ENCODE data around the gene CCDC148. TPM values are rescaled to one million over a fixed set of nuclear protein-coding genes. Genes with fewer than 3 reads are reported as not detected.
"Not testable (repeated sequence)": the region's sequence is repeated elsewhere in the genome, so short reads cannot be mapped to it uniquely, and the experiment has no call there.

Gene CCDC148
- total and polyA plus RNA-seq, 2 experiments from 2014 or later: 0.64 to 0.86 TPM

DNA sequence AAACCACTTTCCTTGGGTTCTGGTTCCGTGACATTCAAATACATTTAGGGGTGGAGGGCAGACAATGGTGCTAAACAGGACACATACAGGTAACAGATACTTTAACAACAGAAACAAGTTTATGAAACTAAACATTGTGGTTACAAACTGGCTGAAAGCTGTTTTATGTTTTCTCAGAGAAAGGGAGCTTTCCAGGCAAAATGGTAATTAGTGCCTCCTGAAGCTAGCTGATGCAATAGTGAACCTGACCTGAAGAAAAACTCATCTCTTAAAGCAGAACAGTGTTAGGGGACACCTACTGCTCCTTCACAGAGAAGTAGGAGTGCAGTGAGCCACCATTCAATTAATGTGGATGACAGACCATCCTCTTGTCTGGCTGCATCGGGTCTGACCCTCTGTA, 138.9 kb downstream of the CCDC148 start:
- no peak overlapping the region for H3K4me2 ChIP-seq (ENCODE audit: unreplicated experiment)
- 67 to 71% methylated on average over 2 of the region's 2 CpGs for WGBS, 2 experiments (ENCODE audit: low coverage in 1 of 2, low lambda C conversion rate in 2 of 2, missing lambda C conversion rate in 2 of 2)
- H3K4me1 ChIP-seq (ENCODE audit: insufficient read depth): no peaks in the 10 kb centered on the region
- no peaks in the 10 kb centered on the region for H3K27me3 ChIP-seq (replicated peaks; ENCODE audit: insufficient read depth)
- H3K79me2 ChIP-seq (ENCODE audit: insufficient read depth): no peaks in the 10 kb centered on the region
- H4K20me1 ChIP-seq (ENCODE audit: insufficient read depth): no peaks in the 10 kb centered on the region
- TF ChIP-seq EZH2phosphoT487 (IDR thresholded peaks at IDR 0.05; ENCODE audit: insufficient read depth, low read depth) (no peak), EZH2 (IDR thresholded peaks at IDR 0.05; ENCODE audit: insufficient read depth, poor library complexity, severe bottlenecking) (no peak)
- no peak overlapping the region for H3K27ac ChIP-seq
- no peaks in the 10 kb centered on the region for H3F3A ChIP-seq (ENCODE audit: insufficient read depth)
- H3K9ac ChIP-seq: no peak overlapping the region
- no peaks in the 10 kb centered on the region for H3K9me2 ChIP-seq (ENCODE audit: insufficient read depth)
- no peaks in the 10 kb centered on the region for H3K9me3 ChIP-seq (ENCODE audit: low read depth)
- in situ Hi-C loops (cut with MboI): no loop called here
- H3K36me3 ChIP-seq (ENCODE audit: low read depth): no peaks in the 10 kb centered on the region
- H2AFZ ChIP-seq: no peak overlapping the region
- H3K4me3 ChIP-seq: no peak overlapping the region
- DNase-seq: no peak

DNA sequence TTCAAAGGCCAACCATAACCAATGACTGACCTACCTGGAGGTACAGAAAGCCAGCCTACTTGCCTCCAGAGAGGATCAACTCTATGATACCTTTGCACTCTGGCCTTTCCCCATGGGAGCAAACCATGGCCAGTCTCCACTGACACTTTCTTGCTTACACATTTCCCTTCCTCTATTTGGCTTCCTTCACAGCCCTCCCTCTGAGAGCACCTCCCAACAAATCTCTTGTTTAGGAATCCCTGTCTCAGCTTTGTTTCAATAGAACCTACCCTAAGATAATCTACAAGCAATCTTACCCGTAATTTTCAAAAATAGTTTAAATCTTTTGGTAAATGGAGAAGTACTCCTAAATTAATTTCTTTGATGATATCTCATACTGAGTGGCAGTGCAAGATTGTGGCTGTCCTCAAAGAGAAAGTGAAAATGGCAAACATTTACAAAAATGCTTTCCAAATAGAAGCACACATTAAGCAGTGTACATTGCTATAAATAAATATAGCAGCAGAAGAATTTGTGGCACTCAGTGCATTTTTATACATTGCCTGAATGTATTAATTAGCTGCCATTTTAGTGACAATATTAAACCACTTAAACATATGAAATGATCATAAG, 140.6 kb downstream of the CCDC148 start:
- 31 to 41% methylated on average over 1 of the region's 1 CpG for WGBS, 2 experiments (ENCODE audit: low coverage in 1 of 2, low lambda C conversion rate in 2 of 2, missing lambda C conversion rate in 2 of 2)
- no peak overlapping the region for H3K4me3 ChIP-seq
- no peak for TF ChIP-seq EZH2 (IDR thresholded peaks at IDR 0.05; ENCODE audit: insufficient read depth, poor library complexity, severe bottlenecking)
- no peak for TF ChIP-seq EZH2phosphoT487 (IDR thresholded peaks at IDR 0.05; ENCODE audit: insufficient read depth, low read depth)
- no peaks in the 10 kb centered on the region for H3K27me3 ChIP-seq (replicated peaks; ENCODE audit: insufficient read depth)
- H3K9ac ChIP-seq: no peak overlapping the region
- no peaks in the 10 kb centered on the region for H4K20me1 ChIP-seq (ENCODE audit: insufficient read depth)
- H3K27ac ChIP-seq: no peak overlapping the region
- no peak overlapping the region for H3K4me2 ChIP-seq (ENCODE audit: unreplicated experiment)
- in situ Hi-C loops (cut with MboI): no loop called here
- no peaks in the 10 kb centered on the region for H3K9me3 ChIP-seq (ENCODE audit: low read depth)
- H3K79me2 ChIP-seq (ENCODE audit: insufficient read depth): no peaks in the 10 kb centered on the region
- no peak for DNase-seq
- H3K36me3 ChIP-seq (ENCODE audit: low read depth): no peaks in the 10 kb centered on the region
- H3F3A ChIP-seq (ENCODE audit: insufficient read depth): no peaks in the 10 kb centered on the region
- no peaks in the 10 kb centered on the region for H3K9me2 ChIP-seq (ENCODE audit: insufficient read depth)
- H3K4me1 ChIP-seq (ENCODE audit: insufficient read depth): no peaks in the 10 kb centered on the region
- no peak overlapping the region for H2AFZ ChIP-seq

DNA sequence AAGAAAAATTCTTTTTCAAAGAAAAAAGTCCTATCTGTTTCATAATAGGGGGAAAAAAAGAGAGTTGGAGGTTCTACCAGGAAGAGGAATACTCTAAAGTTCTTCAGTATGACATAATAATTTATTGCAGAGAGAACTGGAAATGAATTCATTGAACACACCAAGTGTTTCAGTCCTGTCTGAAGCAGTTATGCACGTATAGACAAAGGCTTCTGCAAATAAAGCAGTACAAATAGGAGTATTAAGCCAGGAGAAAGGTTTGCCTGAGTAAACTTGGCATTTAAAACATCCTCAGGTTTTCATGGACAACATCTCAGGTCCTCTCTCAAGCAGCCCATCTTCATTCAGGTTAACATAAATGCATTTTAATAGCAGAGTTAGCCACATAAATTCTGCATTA, 141.6 kb downstream of the CCDC148 start:
- DNase-seq: no peak
- in situ Hi-C loops (cut with MboI): no loop called here
- H2AFZ ChIP-seq: no peak overlapping the region
- H3F3A ChIP-seq (ENCODE audit: insufficient read depth): no peaks in the 10 kb centered on the region
- no peak for TF ChIP-seq EZH2phosphoT487 (IDR thresholded peaks at IDR 0.05; ENCODE audit: insufficient read depth, low read depth)
- no peak for TF ChIP-seq EZH2 (IDR thresholded peaks at IDR 0.05; ENCODE audit: insufficient read depth, poor library complexity, severe bottlenecking)
- H3K4me1 ChIP-seq (ENCODE audit: insufficient read depth): no peaks in the 10 kb centered on the region
- no peak overlapping the region for H3K4me2 ChIP-seq (ENCODE audit: unreplicated experiment)
- 14 to 18% methylated on average over 1 of the region's 1 CpG for WGBS, 2 experiments (ENCODE audit: low coverage in 1 of 2, low lambda C conversion rate in 2 of 2, missing lambda C conversion rate in 2 of 2)
- no peak overlapping the region for H3K9ac ChIP-seq
- no peaks in the 10 kb centered on the region for H3K79me2 ChIP-seq (ENCODE audit: insufficient read depth)
- no peak overlapping the region for H3K27ac ChIP-seq
- no peaks in the 10 kb centered on the region for H3K9me3 ChIP-seq (ENCODE audit: low read depth)
- H3K9me2 ChIP-seq (ENCODE audit: insufficient read depth): no peaks in the 10 kb centered on the region
- no peaks in the 10 kb centered on the region for H3K36me3 ChIP-seq (ENCODE audit: low read depth)
- H3K27me3 ChIP-seq (replicated peaks; ENCODE audit: insufficient read depth): no peaks in the 10 kb centered on the region
- no peak overlapping the region for H3K4me3 ChIP-seq
- H4K20me1 ChIP-seq (ENCODE audit: insufficient read depth): no peaks in the 10 kb centered on the region

DNA sequence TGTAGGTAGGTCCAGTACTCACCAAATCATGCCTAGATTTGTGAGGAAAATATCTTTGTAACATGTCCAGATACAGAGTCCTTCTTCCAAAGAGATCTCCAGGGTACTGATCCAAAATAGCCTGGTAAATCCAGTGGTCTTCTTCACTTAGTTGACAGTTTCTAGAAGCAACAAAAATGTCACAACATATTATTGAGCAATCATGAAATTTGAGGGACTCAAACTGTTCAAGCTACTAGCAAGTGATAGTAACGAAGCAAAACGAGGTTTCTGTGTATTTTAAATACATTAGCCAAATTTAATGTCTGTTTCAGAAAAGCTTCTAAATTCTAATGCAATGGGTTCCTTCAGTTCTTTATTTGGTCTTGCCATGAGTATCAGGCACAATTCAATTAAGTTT, 142.8 kb downstream of the CCDC148 start:
- in situ Hi-C loops (cut with MboI): no loop called here
- TF ChIP-seq EZH2phosphoT487 (IDR thresholded peaks at IDR 0.05; ENCODE audit: insufficient read depth, low read depth) (no peak), EZH2 (IDR thresholded peaks at IDR 0.05; ENCODE audit: insufficient read depth, poor library complexity, severe bottlenecking) (no peak)
- no peak overlapping the region for H2AFZ ChIP-seq

DNA sequence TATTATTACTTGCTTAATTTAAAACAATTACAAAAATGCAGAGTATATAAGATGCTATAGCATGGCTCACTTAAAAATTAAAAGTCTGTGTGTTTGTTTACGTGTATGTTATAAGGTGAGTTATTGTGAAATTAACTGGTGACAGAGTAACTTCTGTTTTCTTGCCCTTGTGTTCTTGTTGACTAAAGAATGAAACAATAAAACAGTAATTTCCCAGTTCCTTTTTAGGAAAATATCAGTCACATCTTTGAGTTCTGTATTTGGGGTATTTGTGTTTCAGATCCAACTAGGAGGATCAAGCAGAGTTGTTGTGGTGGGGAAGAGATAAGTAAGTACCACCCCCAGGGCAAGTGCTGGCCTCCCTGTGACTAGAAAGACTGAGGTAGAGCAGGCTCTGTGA, 143.6 kb downstream of the CCDC148 start:
- no peak overlapping the region for H2AFZ ChIP-seq
- H3K27me3 ChIP-seq (replicated peaks; ENCODE audit: insufficient read depth): no peaks in the 10 kb centered on the region
- no peaks in the 10 kb centered on the region for H3K79me2 ChIP-seq (ENCODE audit: insufficient read depth)
- no peak overlapping the region for H3K4me3 ChIP-seq
- no peaks in the 10 kb centered on the region for H3K4me1 ChIP-seq (ENCODE audit: insufficient read depth)
- no peaks in the 10 kb centered on the region for H3F3A ChIP-seq (ENCODE audit: insufficient read depth)
- in situ Hi-C loops (cut with MboI): no loop called here
- H3K9me2 ChIP-seq (ENCODE audit: insufficient read depth): no peaks in the 10 kb centered on the region
- H4K20me1 ChIP-seq (ENCODE audit: insufficient read depth): no peaks in the 10 kb centered on the region
- TF ChIP-seq EZH2 (IDR thresholded peaks at IDR 0.05; ENCODE audit: insufficient read depth, poor library complexity, severe bottlenecking): no peak
- no peak for TF ChIP-seq EZH2phosphoT487 (IDR thresholded peaks at IDR 0.05; ENCODE audit: insufficient read depth, low read depth)
- 76 to 87% methylated on average over 1 of the region's 1 CpG for WGBS, 2 experiments (ENCODE audit: low coverage in 1 of 2, low lambda C conversion rate in 2 of 2, missing lambda C conversion rate in 2 of 2)
- no peak overlapping the region for H3K9ac ChIP-seq
- H3K27ac ChIP-seq: no peak overlapping the region
- no peak for DNase-seq
- no peaks in the 10 kb centered on the region for H3K36me3 ChIP-seq (ENCODE audit: low read depth)
- H3K4me2 ChIP-seq (ENCODE audit: unreplicated experiment): no peak overlapping the region
- H3K9me3 ChIP-seq (ENCODE audit: low read depth): no peaks in the 10 kb centered on the region

More for the DNA sequence above, 142.8 kb downstream of the CCDC148 start:
- H3K27me3 ChIP-seq (replicated peaks; ENCODE audit: insufficient read depth): no peaks in the 10 kb centered on the region
- no peaks in the 10 kb centered on the region for H4K20me1 ChIP-seq (ENCODE audit: insufficient read depth)
- H3K9me2 ChIP-seq (ENCODE audit: insufficient read depth): no peaks in the 10 kb centered on the region
- no peaks in the 10 kb centered on the region for H3K36me3 ChIP-seq (ENCODE audit: low read depth)
- H3F3A ChIP-seq (ENCODE audit: insufficient read depth): no peaks in the 10 kb centered on the region
- H3K27ac ChIP-seq: no peak overlapping the region
- H3K79me2 ChIP-seq (ENCODE audit: insufficient read depth): no peaks in the 10 kb centered on the region
- no peak for DNase-seq
- H3K9me3 ChIP-seq (ENCODE audit: low read depth): no peaks in the 10 kb centered on the region
- no peaks in the 10 kb centered on the region for H3K4me1 ChIP-seq (ENCODE audit: insufficient read depth)
- WGBS, 2 experiments (ENCODE audit: low coverage in 1 of 2, low lambda C conversion rate in 2 of 2, missing lambda C conversion rate in 2 of 2): 4 to 12% methylated on average over 2 of the region's 2 CpGs
- no peak overlapping the region for H3K9ac ChIP-seq
- no peak overlapping the region for H3K4me2 ChIP-seq (ENCODE audit: unreplicated experiment)
- H3K4me3 ChIP-seq: no peak overlapping the region

DNA sequence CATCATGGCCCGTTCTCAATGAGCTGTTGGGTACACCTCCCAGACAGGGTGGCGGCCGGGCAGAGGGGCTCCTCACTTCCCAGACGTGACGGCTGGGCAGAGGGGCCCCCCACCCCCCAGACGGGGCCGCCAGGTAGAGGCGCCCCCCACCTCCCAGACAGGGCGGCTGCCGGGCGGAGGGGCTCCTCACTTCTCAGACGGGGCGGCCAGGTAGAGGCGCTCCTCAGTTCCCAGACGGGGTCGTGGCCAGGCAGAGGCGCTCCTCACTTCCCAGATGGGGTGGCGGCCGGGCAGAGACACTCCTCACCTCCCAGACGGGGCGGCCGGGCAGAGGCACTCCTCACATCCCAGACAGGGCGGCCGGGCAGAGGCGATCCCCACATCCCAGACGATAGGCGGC, 146.1 kb downstream of the CCDC148 start:
- H3K27me3 ChIP-seq (replicated peaks; ENCODE audit: insufficient read depth); in situ Hi-C loops (cut with MboI); H3F3A ChIP-seq (ENCODE audit: insufficient read depth); H3K4me2 ChIP-seq (ENCODE audit: unreplicated experiment); H3K27ac ChIP-seq; DNase-seq; H3K4me1 ChIP-seq (ENCODE audit: insufficient read depth); H2AFZ ChIP-seq; H4K20me1 ChIP-seq (ENCODE audit: insufficient read depth); H3K9ac ChIP-seq; H3K9me3 ChIP-seq (ENCODE audit: low read depth); H3K4me3 ChIP-seq; H3K79me2 ChIP-seq (ENCODE audit: insufficient read depth); H3K36me3 ChIP-seq (ENCODE audit: low read depth); H3K9me2 ChIP-seq (ENCODE audit: insufficient read depth): not testable (repeated sequence)
- WGBS, 2 experiments (ENCODE audit: low coverage in 1 of 2, low lambda C conversion rate in 2 of 2, missing lambda C conversion rate in 2 of 2): 76 to 92% methylated on average over 5 to 23 of the region's 27 CpGs

All from GM23248 (cell line).